ENCODE results near the gene FAM89A.

GRCh38 chr1:230970432-230970831 is 69.6 kb downstream of the FAM89A start:
- TF ChIP-seq CTCF (IDR thresholded peaks at IDR 0.05; ENCODE audit: poor library complexity) (no peak), EZH2phosphoT487 (IDR thresholded peaks at IDR 0.05; ENCODE audit: low read depth, severe bottlenecking, unreplicated experiment) (no peak)

Measured in hepatocyte (in vitro differentiated cells).